Neuron (in vitro differentiated cells): ENCODE measurements around the gene HECTD1.
"Not testable (repeated sequence)": the region's sequence is repeated elsewhere in the genome, so short reads cannot be mapped to it uniquely, and the experiment has no call there.

Source experiments
- H2AFZ ChIP-seq: one replicate; pipeline ENCODE4 v1.6.1; 2013; ENCODE audit warnings: low read depth, mild to moderate bottlenecking, inconsistent platforms, low read length, moderate library complexity
- H3K27me3 ChIP-seq: one replicate; pipeline ENCODE4 v1.6.1; 2013; ENCODE audit warnings: low read length; ENCODE audit not compliant: insufficient read depth
- H3K36me3 ChIP-seq: one replicate; pipeline ENCODE4 v1.6.1; 2013; ENCODE audit warnings: low read length; ENCODE audit not compliant: insufficient read depth
- H3K4me1 ChIP-seq: one replicate; pipeline ENCODE4 v1.6.1; 2013; ENCODE audit warnings: low read length; ENCODE audit not compliant: insufficient read depth
- H3K4me3 ChIP-seq: 2 replicates; pipeline ENCODE4 v1.5.1; 2013; ENCODE audit warnings: mild to moderate bottlenecking, low read length, moderate library complexity
- H3K9me3 ChIP-seq: one replicate; pipeline ENCODE4 v1.6.1; 2013; ENCODE audit warnings: low read length

HECTD1 gene

DNA sequence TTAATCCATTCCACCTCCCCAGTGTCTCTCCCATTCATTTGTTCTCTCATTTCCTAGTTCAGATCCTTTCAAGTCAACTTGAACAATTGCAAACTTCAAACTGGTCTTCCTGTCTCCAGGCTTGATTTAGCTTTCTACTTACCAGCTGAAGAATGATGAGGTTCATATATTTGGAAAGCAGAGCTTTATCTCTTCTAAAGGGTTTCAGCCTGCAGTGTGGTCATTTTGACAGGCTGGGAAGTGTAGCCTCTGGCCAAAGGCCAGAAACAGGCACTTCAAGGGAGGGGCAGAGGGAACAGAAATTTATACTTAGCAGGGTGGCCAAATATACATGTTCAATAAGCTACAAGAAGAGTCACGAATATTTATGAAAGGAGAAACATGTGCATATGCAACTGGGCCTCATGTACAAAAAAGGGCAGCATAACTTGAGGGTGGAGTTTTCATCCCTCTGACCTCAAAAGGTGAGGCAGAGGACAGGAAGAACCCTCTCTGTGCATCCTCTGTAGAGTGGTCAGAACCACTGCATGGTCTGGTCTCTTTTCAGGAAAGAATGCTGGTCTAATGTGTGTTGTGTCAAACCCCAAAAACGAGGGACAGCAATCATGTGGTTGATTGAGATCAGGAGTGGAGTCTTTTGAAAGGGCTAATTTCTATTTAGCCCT, 34.0 kb upstream of the HECTD1 start:
- Histone ChIP-seq H2AFZ (no peak overlapping the region), H3K4me3 (no peak overlapping the region), H3K4me1 (no peaks in the 10 kb centered on the region)

DNA sequence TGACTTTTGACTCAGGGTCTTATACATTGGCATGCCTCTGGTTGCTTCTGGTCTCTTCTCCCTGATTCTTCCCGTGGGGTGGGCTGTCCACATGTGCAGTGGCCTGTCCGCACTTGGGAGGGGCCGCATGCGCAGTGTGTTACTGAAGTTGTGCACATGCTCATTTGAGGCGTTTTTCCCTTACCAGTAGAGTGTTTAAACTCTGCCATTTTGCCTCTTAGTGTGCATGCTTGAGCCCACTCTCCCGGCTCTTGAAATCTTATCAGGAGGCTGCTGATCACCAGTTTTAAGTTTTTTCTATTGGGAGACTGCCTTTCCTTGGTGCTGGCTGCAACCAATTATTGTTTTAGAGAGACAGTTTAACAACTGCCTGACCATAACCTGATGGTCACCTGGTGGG, 32.1 kb upstream of the HECTD1 start:
- no peaks in the 10 kb centered on the region for H3K9me3 ChIP-seq
- no peaks in the 10 kb centered on the region for H3K27me3 ChIP-seq
- no peaks in the 10 kb centered on the region for H3K4me1 ChIP-seq
- no peak overlapping the region for H3K4me3 ChIP-seq
- H2AFZ ChIP-seq = no peak overlapping the region
- H3K36me3 ChIP-seq = no peaks in the 10 kb centered on the region

More for the DNA sequence above, 34.0 kb upstream of the HECTD1 start:
- no peaks in the 10 kb centered on the region for H3K36me3 ChIP-seq
- H3K27me3 ChIP-seq = no peaks in the 10 kb centered on the region
- H3K9me3 ChIP-seq = no peaks in the 10 kb centered on the region

DNA sequence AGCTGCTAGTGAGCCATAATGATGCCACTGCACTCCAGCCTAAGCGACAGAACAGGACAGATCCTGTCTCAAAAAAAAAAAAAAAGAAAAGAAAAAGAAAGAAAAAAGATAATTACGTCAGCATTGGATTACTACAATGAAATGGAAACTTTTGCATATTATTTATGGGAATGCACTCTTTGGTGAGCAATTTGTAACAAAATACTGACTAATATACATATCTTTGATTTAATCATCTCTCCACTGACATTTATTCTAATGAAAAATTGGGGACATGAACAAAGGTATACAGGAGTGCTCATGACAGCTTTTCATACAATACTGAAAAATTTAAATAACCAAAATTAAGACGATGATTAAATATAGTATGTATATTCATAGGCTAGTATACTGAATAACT, 27.9 kb upstream of the HECTD1 start:
- Histone ChIP-seq H2AFZ (no peak overlapping the region), H3K27me3 (no peaks in the 10 kb centered on the region), H3K9me3 (no peaks in the 10 kb centered on the region), H3K4me1 (no peaks in the 10 kb centered on the region), H3K4me3 (no peak overlapping the region), H3K36me3 (no peaks in the 10 kb centered on the region)

DNA sequence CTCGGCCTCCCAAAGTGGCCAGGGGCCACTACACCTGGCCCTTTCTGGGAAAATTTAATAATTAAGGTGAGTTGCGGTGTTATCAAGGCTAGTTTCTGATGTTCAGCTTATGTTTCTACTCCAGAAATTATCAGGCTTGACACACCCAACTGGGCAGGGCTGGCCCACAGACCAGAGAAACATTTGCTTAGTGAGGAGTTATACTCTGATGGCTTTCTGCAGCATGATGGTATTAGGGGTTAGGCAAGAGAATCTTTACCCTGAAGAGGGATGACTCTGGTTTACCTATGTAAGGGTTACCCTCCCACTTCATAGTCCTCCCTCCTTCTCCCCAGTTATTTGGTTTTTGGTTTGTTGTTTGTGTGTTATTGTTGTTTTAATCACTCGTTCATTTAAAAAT, 24.5 kb upstream of the HECTD1 start:
- Histone ChIP-seq H2AFZ (no peak overlapping the region), H3K27me3 (no peaks in the 10 kb centered on the region), H3K4me1 (peaks cover 3% of the 10 kb centered on the region), H3K9me3 (no peaks in the 10 kb centered on the region), H3K4me3 (no peak overlapping the region), H3K36me3 (no peaks in the 10 kb centered on the region)

DNA sequence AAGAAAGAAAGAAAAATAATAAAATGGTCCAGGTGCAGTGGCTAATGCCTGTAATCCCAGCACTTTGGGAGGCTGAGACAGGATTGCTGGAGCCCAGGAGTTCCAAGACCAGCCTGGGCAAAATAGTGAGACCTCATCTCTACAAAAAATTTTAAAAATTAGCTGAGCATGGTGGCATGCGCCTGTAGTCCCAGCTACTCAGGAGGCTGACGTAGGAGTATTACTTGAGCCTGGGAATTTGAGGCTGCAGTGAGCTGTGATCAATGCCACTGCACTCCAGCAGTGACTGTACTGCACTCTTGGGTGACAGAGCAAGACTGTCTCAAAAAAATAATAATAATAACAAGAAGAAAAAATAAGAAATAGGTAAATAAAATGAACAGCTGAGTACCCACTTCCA, 23.7 kb upstream of the HECTD1 start:
- H3K27me3 ChIP-seq, H3K36me3 ChIP-seq, H2AFZ ChIP-seq, H3K4me3 ChIP-seq, H3K4me1 ChIP-seq, H3K9me3 ChIP-seq: not testable (repeated sequence)

DNA sequence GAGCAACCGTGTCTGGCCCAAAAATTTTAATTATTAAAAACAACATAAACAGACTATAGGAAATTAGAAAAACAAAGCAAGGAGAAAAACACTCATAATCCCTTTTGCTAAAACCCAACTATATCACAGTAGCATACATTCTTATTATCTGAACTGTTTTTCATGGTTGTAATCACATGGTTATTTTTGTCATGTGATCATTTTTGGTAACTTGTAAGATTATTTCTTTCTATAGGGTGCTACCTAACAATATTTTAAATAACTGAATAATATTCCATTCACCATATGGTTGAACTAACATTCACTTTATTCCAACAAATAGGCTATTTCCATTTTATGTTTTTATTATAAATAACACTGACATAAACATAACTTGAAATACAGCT, 23.0 kb upstream of the HECTD1 start:
- H3K36me3 ChIP-seq = no peaks in the 10 kb centered on the region
- no peaks in the 10 kb centered on the region for H3K9me3 ChIP-seq
- peaks cover 3% of the 10 kb centered on the region for H3K4me1 ChIP-seq
- H3K4me3 ChIP-seq = no peak overlapping the region
- no peaks in the 10 kb centered on the region for H3K27me3 ChIP-seq
- H2AFZ ChIP-seq = no peak overlapping the region

DNA sequence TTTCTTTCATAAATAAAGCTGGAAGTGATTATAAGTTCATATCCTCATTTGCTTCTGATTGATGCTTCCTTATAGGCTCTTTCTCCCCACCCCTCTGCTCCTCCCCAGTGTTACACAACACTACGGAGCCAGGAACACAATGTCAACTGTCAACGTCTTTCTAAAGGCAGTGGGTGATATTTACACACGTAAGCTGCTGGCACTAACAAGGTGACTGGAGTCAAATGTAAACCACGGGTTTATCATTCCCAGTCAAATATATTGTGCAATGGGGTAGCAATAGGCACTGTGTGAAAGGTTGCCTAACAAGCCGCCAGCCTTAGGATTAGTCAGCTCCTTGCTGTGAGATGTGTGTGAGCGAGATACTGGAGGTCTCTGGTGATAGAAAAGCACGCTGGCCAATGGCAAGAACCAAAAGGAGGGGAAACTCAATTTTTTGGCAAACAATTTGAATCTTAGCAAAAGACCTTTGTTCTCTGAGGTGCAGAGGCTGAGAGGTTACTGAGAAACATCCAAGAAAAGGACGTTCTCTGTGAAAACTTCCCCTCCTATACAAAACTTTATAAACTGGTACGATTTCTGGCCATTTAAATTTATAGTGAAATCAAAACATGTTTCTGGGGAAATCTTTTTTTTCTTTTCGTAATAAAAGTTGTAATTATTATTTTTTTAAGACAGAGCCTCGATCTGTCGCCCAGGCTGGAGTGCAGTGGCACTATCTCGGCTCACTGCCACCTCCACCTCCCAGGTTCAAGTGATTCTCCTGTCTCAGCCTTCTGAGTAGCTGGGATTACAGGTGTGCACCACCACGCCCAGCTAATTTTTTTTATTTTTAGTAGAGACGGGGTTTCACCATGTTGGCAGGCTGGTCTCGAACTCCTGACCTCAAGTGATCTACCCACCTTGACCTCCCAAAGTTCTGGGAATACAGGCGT, 22.3 kb upstream of the HECTD1 start:
- no peaks in the 10 kb centered on the region for H3K9me3 ChIP-seq
- no peaks in the 10 kb centered on the region for H3K36me3 ChIP-seq
- H3K4me1 ChIP-seq = peaks cover 3% of the 10 kb centered on the region
- no peak overlapping the region for H2AFZ ChIP-seq
- H3K27me3 ChIP-seq = no peaks in the 10 kb centered on the region
- no peak overlapping the region for H3K4me3 ChIP-seq

DNA sequence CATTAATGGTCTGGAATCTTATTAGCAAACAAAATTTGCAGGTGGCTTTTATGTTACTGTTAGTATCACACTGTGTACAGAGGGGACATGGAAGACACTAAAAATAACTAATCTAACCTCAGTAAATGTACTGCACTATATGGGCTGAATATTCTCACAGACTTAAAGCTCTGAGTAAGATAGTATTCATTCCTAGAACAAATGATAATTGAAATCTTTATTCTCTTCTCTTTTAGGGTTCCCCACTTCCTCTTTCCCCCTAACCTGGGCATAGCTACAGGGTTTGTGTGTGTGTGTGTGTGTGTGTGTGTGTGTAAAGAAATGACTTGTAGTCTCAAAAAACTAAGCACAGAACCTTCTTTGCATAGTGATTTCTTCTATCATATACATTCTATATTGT, 21.4 kb upstream of the HECTD1 start:
- Histone ChIP-seq H3K4me3 (no peak overlapping the region), H3K27me3 (no peaks in the 10 kb centered on the region), H3K36me3 (no peaks in the 10 kb centered on the region), H3K9me3 (no peaks in the 10 kb centered on the region), H3K4me1 (peaks cover 3% of the 10 kb centered on the region), H2AFZ (no peak overlapping the region)

DNA sequence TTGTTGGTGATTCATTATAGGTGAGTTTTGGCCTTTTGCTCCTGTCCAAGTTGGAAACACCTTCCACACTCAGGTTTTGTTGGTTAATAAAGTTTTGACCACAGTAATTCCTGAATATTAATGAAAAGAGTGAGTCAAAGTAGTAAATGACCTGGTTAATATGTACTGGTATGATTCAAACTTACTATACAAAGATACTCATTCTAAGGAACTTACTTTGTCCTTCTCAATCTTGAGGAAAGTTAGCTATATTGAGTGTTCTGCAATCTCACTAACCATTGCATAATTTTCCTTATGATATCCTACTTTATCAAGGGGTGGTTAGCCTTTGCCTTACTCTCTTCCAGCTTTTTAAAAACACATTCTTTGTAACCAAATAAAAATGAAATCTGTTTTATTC, 20.9 kb upstream of the HECTD1 start:
- Histone ChIP-seq H3K4me1 (peaks cover 3% of the 10 kb centered on the region), H3K27me3 (no peaks in the 10 kb centered on the region), H2AFZ (no peak overlapping the region), H3K4me3 (no peak overlapping the region), H3K36me3 (no peaks in the 10 kb centered on the region), H3K9me3 (no peaks in the 10 kb centered on the region)

DNA sequence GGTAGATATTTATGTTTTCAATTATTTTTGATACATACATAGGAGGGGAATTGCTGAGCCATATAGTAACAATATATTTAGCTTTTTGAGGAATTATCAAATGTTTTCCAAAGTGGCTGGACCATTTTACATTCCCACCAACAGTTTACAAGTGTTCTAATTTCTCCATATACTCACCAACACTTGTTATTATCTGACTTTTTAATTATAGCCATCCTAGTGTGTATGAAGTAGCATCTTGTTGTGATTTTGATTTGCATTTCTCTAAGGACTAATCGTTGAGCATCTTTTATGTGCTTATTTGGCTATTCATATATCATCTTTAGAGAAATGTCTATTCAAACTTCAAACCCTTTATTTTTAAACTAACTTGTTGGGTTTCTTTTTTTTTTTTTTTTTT, 17.2 kb upstream of the HECTD1 start:
- Histone ChIP-seq H3K9me3 (no peaks in the 10 kb centered on the region), H2AFZ (no peak overlapping the region), H3K36me3 (no peaks in the 10 kb centered on the region), H3K4me3 (no peak overlapping the region), H3K27me3 (no peaks in the 10 kb centered on the region), H3K4me1 (peaks cover 2% of the 10 kb centered on the region)

DNA sequence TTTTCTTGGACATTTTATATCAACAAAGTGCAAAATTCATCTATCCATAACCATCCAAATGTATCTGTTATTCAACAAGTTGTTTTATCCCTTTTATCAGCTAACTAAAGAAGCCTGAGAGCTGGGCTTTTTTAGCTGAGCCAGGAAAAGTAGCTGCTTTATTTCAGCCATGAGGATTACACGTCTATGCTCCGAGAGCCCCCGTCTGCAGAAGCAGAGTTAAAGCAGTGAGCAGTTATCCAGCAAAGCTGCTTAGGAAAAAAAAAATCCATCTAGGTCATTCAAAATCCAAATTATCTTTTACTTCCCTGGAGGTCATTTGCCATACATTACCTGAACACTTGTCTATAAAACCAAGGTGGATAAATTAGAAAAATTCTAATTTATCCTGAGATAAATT, 15.7 kb upstream of the HECTD1 start:
- H3K27me3 ChIP-seq = no peaks in the 10 kb centered on the region
- no peaks in the 10 kb centered on the region for H3K9me3 ChIP-seq
- H2AFZ ChIP-seq = no peak overlapping the region
- no peaks in the 10 kb centered on the region for H3K36me3 ChIP-seq
- no peak overlapping the region for H3K4me3 ChIP-seq
- H3K4me1 ChIP-seq = no peaks in the 10 kb centered on the region

DNA sequence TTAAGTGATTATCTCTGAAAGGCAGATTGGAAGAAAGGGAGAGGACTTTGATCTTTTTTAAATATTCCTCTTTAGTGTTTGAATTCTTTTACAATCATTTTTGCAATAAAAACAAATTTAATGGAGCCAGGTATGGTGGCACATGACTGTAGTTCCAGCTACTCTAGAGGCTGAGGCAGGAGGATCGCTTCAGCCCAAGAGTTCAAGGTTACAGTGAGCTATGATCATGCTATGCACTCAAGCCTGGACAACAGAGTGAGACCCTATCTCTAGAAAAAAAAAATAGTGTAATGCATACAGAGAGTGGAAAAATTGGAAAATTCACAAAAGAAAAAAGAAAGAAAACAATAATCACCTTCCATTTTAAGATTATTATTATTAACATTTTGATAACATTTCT, 15.2 kb upstream of the HECTD1 start:
- no peak overlapping the region for H2AFZ ChIP-seq
- no peak overlapping the region for H3K4me3 ChIP-seq
- no peaks in the 10 kb centered on the region for H3K36me3 ChIP-seq
- no peaks in the 10 kb centered on the region for H3K27me3 ChIP-seq
- H3K9me3 ChIP-seq = no peaks in the 10 kb centered on the region
- H3K4me1 ChIP-seq = no peaks in the 10 kb centered on the region

DNA sequence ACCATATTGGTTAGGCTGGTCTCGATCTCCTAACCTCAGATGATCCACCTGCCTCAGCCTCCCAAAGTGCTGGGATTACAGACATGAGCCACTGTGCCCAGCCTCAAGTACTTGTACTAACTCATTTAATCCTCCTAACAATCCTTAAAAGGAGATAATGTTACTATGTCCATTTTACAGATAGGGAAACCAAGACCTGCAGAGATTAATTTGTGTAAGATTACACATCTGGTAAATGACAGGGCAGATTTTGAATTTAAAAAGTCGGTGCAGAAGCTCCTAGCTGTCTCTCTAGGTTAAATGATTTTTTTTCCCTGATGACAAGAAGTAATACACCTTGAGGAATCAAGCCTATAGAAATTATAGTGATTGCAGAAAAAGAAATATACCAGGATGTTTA, 13.7 kb upstream of the HECTD1 start:
- Histone ChIP-seq H3K27me3 (no peaks in the 10 kb centered on the region), H3K36me3 (no peaks in the 10 kb centered on the region), H3K4me3 (no peak overlapping the region), H2AFZ (no peak overlapping the region), H3K9me3 (no peaks in the 10 kb centered on the region), H3K4me1 (no peaks in the 10 kb centered on the region)
